HEK293 (cell line): ENCODE measurements around the gene MELTF.

ENCODE experiments used
- GLIS1 ChIP-seq: fragments of 450-650 bp; formaldehyde crosslinking; IDR thresholded peaks from 2 replicates; pipeline ENCODE4 v1.5.1; 2016; ENCODE audit warnings: missing biosample characterization, missing genetic modification characterization
- KLF1 ChIP-seq: fragments of 450-650 bp; formaldehyde crosslinking; IDR thresholded peaks from 2 replicates; pipeline ENCODE4 v1.5.1; 2016; ENCODE audit warnings: missing biosample characterization, missing genetic modification characterization
- REPIN1 ChIP-seq: fragments of 450-650 bp; formaldehyde crosslinking; IDR thresholded peaks from 2 replicates; pipeline ENCODE4 v1.5.1; 2017; ENCODE audit warnings: missing biosample characterization, missing genetic modification characterization, low read depth
- ZBTB17 ChIP-seq: fragments of 450-650 bp; formaldehyde crosslinking; IDR thresholded peaks from 2 replicates; pipeline ENCODE4 v1.5.1; 2016; ENCODE audit warnings: missing biosample characterization, missing genetic modification characterization
- ZNF132 ChIP-seq: fragments of 450-650 bp; formaldehyde crosslinking; IDR thresholded peaks from 2 replicates; pipeline ENCODE4 v1.5.1; 2017; ENCODE audit warnings: missing biosample characterization, missing genetic modification characterization, borderline replicate concordance
- ZNF274 ChIP-seq, 2 experiments: fragments of 200-500 bp in 1 of 2; fragments of 450-650 bp in 1 of 2; sonication (Bioruptor generic) in 1 of 2; formaldehyde crosslinking in 1 of 2; IDR thresholded peaks; 2 replicates each; pipeline versions ENCODE4 v1.5.1 to v1.6.1; 2014 to 2016; ENCODE audit warnings: borderline replicate concordance in 1 of 2, inconsistent platforms in 1 of 2, low read length in 1 of 2, missing biosample characterization in 1 of 2, missing genetic modification characterization in 1 of 2
- ZNF350 ChIP-seq: fragments of 450-650 bp; formaldehyde crosslinking; IDR thresholded peaks from 2 replicates; pipeline ENCODE4 v1.5.0; 2017; ENCODE audit warnings: missing biosample characterization, mild to moderate bottlenecking, missing genetic modification characterization
- TF ChIP-seq, protein P1 (sequence below): fragments of 450-650 bp; formaldehyde crosslinking; IDR thresholded peaks from 2 replicates; pipeline ENCODE4 v1.5.1; 2016; ENCODE audit warnings: missing biosample characterization, missing genetic modification characterization
- TF ChIP-seq, protein P2 (sequence below): fragments of 450-650 bp; formaldehyde crosslinking; IDR thresholded peaks from 2 replicates; pipeline ENCODE4 v1.5.1; 2016; ENCODE audit warnings: missing biosample characterization, missing genetic modification characterization

- TF ChIP-seq, protein P1, sequence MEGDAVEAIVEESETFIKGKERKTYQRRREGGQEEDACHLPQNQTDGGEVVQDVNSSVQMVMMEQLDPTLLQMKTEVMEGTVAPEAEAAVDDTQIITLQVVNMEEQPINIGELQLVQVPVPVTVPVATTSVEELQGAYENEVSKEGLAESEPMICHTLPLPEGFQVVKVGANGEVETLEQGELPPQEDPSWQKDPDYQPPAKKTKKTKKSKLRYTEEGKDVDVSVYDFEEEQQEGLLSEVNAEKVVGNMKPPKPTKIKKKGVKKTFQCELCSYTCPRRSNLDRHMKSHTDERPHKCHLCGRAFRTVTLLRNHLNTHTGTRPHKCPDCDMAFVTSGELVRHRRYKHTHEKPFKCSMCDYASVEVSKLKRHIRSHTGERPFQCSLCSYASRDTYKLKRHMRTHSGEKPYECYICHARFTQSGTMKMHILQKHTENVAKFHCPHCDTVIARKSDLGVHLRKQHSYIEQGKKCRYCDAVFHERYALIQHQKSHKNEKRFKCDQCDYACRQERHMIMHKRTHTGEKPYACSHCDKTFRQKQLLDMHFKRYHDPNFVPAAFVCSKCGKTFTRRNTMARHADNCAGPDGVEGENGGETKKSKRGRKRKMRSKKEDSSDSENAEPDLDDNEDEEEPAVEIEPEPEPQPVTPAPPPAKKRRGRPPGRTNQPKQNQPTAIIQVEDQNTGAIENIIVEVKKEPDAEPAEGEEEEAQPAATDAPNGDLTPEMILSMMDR (tag by site-specific recombination) = no peak
- TF ChIP-seq REPIN1 (tag by site-specific recombination) (no peak), GLIS1 (tag by site-specific recombination) (no peak), ZNF274 (IDR thresholded peaks at IDR 0.05; ENCODE audit: low read length) (no peak), ZNF274 (tag by site-specific recombination; IDR thresholded peaks at IDR 0.05; ENCODE audit: borderline replicate concordance) (no peak), ZBTB17 (no peak), KLF1 (tag by site-specific recombination) (no peak), ZNF132 (tag by site-specific recombination) (no peak), ZNF350 (tag by site-specific recombination) (no peak)
- TF ChIP-seq, protein P2, sequence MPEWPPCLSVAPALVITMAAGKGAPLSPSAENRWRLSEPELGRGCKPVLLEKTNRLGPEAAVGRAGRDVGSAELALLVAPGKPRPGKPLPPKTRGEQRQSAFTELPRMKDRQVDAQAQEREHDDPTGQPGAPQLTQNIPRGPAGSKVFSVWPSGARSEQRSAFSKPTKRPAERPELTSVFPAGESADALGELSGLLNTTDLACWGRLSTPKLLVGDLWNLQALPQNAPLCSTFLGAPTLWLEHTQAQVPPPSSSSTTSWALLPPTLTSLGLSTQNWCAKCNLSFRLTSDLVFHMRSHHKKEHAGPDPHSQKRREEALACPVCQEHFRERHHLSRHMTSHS (tag by site-specific recombination) = no peak
These were observed 32.3 kb downstream of the MELTF start for GRCh38 chr3:196997311-196997710.
